Naive thymus-derived CD4-positive, alpha-beta T cell (primary cell): ENCODE data around the gene MFN2. TPM values are rescaled to one million over a fixed set of nuclear protein-coding genes. Genes with fewer than 3 reads are reported as not detected.

Experiments
- ATAC-seq: fragments of 150-1000 bp; cut with Tn5 transposase; 2 replicates; pipeline ENCODE4 v1.10.0; 2021; ENCODE audit warnings: mild to moderate bottlenecking, moderate library complexity
- CTCF ChIA-PET: fragments of 350-600 bp; sonication (Branson Sonifier 250); formaldehyde crosslinking; loops from one replicate; lab custom pipeline; 2021; ENCODE audit warnings: antibody characterized with exemption; lab: Charles Lee
- POLR2A ChIA-PET: fragments of 350-600 bp; sonication (Branson Sonifier 250); formaldehyde crosslinking; loops from one replicate; lab custom pipeline; 2021; ENCODE audit warnings: antibody characterized with exemption, inconsistent platforms; lab: Charles Lee
- DNase-seq, 9 donors: peaks; one replicate each; pipeline versions ENCODE4 v3.0.0 to v3.0.0-alpha.2; 2020 to 2022; ENCODE audit warnings: mixed read lengths in 1 of 9
- H3K27ac ChIP-seq: one replicate; pipeline ENCODE4 v1.7.0; 2013; ENCODE audit warnings: mild to moderate bottlenecking, low read depth, low read length, moderate library complexity
- H3K27me3 ChIP-seq, 2 donors: one replicate each; pipeline ENCODE4 v1.7.0; 2013; ENCODE audit warnings: low read length in 2 of 2, mild to moderate bottlenecking in 2 of 2, moderate library complexity in 2 of 2; ENCODE audit not compliant: control insufficient read depth in 2 of 2, insufficient read depth in 2 of 2
- H3K36me3 ChIP-seq, 3 experiments: 1 replicate in 2 of 3; 2 replicates in 1 of 3; pipeline ENCODE4 v1.7.0; 2013; ENCODE audit warnings: low read length in 3 of 3, mild to moderate bottlenecking in 3 of 3, moderate library complexity in 1 of 3; ENCODE audit not compliant: insufficient read depth in 3 of 3, control insufficient read depth in 2 of 3
- H3K4me1 ChIP-seq, 2 donors: one replicate each; pipeline ENCODE4 v1.7.0; 2013; ENCODE audit warnings: low read length in 2 of 2, mild to moderate bottlenecking in 2 of 2, moderate library complexity in 1 of 2; ENCODE audit not compliant: control insufficient read depth in 2 of 2, insufficient read depth in 2 of 2
- H3K4me3 ChIP-seq: 2 replicates; pipeline ENCODE4 v1.7.0; 2013; ENCODE audit warnings: mild to moderate bottlenecking, low read length
- H3K9me3 ChIP-seq, 3 experiments: 1 replicate in 2 of 3; 2 replicates in 1 of 3; pipeline ENCODE4 v1.7.0; 2013; ENCODE audit warnings: low read length in 3 of 3; ENCODE audit not compliant: control insufficient read depth in 2 of 3
- H3K27ac Mint-ChIP-seq, 9 donors: one replicate each; pipeline ENCODE4 v1.8.0; 2020 to 2022; ENCODE audit warnings: mixed read lengths in 9 of 9, mild to moderate bottlenecking in 8 of 9, moderate library complexity in 5 of 9, inconsistent platforms in 2 of 9
- H3K27me3 Mint-ChIP-seq, 5 donors: one replicate each; pipeline ENCODE4 v1.8.0; 2021 to 2022; ENCODE audit warnings: mixed read lengths in 5 of 5, mild to moderate bottlenecking in 1 of 5
- H3K36me3 Mint-ChIP-seq, 5 donors: one replicate each; pipeline ENCODE4 v1.8.0; 2020 to 2022; ENCODE audit warnings: mixed read lengths in 5 of 5, mild to moderate bottlenecking in 3 of 5, inconsistent platforms in 1 of 5
- H3K4me1 Mint-ChIP-seq, 7 donors: one replicate each; pipeline ENCODE4 v1.8.0; 2020 to 2022; ENCODE audit warnings: mixed read lengths in 7 of 7, mild to moderate bottlenecking in 3 of 7, inconsistent platforms in 1 of 7
- H3K4me3 Mint-ChIP-seq, 10 donors: one replicate each; pipeline ENCODE4 v1.8.0; 2020 to 2022; ENCODE audit warnings: mild to moderate bottlenecking in 10 of 10, mixed read lengths in 10 of 10, moderate library complexity in 6 of 10, inconsistent platforms in 2 of 10
- H3K9me3 Mint-ChIP-seq, 11 donors: one replicate each; pipeline ENCODE4 v1.8.0; 2020 to 2022; ENCODE audit warnings: mixed read lengths in 11 of 11, mild to moderate bottlenecking in 4 of 11, inconsistent platforms in 1 of 11, moderate library complexity in 1 of 11
- intact Hi-C, 2 donors: fragments of 100-400 bp; cut with micrococcal nuclease; formaldehyde crosslinking; loops; one replicate each; pipeline ENCODE4 v1.15.1; 2023
- polyA plus RNA-seq, 2 donors: library from polyadenylated mRNA; unstranded; fragments of 300-500 nt; fragmentation: Illumina TruSeq; gene quantifications; one replicate each; pipeline ENCODE4 v1.2.3, GENCODE V29; 2021
- total RNA-seq, 6 experiments: library from RNA in 5 of 6; stranded (reverse) in 5 of 6; gene quantifications; 1 replicate in 5 of 6; 2 replicates in 1 of 6; pipeline ENCODE4 v1.2.3 and lab custom pipeline; 2021 to 2026

The MFN2 gene
- total and polyA plus RNA-seq, 7 experiments from 2014 or later = 29.5 to 58.6 (median 42.8) TPM

DNA sequence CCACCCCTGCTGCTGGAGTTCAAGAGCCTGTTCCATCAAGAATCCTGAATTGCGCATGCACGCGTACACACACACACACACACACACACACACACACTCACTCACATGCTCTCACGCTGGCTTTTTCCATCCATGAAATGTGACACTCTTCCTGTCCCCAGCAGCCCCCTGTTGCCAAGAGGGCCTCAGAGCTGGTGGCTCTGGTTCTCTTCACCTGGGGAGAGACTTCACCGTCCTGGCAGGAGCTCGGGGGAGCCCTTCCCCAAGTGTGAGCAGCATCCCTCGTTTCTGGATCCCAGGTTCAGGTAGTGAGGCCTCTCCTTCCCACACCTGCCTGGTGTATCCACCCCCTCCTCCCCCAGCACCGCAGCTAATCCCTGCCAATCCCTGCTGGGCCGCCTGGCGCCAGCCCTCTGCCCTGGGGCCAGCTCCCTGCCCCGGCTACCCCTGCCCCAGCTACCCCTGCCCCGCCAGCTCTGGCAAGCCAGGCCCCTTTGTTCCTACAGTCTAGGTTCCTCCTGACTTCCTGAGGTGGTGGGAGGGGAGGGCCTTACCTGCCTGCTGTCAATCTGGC lies 35.8 kb upstream of the MFN2 start:
- H3K4me3 ChIP-seq = no peak overlapping the region
- H3K9me3 ChIP-seq = no peaks in the 10 kb centered on the region
- POLR2A ChIA-PET = no interaction called here
- Mint-ChIP-seq H3K9me3 (no peaks in the 10 kb centered on the region), H3K27me3 (no peaks in the 10 kb centered on the region), H3K4me1 (no peaks in the 10 kb centered on the region), H3K27ac (no peak overlapping the region), H3K4me3 (no peak overlapping the region), H3K36me3 (peaks cover 0 to 22% (median 0%) of the 10 kb centered on the region in 5 donors)
- no peak overlapping the region for H3K27ac ChIP-seq
- DNase-seq (no peak), ATAC-seq (no peak)
- intact Hi-C loops = no loop called here
- no peaks in the 10 kb centered on the region for H3K36me3 ChIP-seq
- H3K27me3 ChIP-seq = no peaks in the 10 kb centered on the region
- no peaks in the 10 kb centered on the region for H3K4me1 ChIP-seq
- CTCF ChIA-PET = no interaction called here

DNA sequence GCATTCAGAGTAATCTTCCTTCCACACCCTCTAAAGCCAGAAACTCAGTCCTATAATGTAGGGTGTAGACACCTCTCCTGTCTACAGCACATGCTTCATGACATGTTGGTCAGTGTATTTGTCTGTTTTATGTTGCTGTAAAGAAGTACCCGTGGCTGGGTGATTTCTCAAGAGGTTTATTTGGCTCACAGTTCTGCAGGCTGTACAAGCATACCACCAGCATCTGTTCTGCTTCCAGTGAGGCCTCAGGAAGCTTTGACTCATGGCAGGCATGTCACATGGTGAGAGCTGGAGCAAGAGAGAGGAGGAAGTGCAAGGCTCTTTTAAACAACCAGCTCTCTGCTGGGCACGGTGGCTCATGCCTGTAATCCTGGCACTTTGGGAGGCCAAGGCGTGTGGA lies 33.6 kb upstream of the MFN2 start:
- no peak for DNase-seq
- H3K4me1 ChIP-seq = no peaks in the 10 kb centered on the region
- peaks cover 0 to 1% (median 0%) of the 10 kb centered on the region in 7 donors for H3K4me1 Mint-ChIP-seq
- ChIA-PET CTCF (no interaction called here), POLR2A (interaction anchor here (1.6 kb wide), 1 partner anchor 38 kb away, joined by 3 read pairs; no protein-coding TSS in a partner anchor)
- no peak overlapping the region for H3K27ac Mint-ChIP-seq
- peaks cover 0 to 25% (median 0%) of the 10 kb centered on the region in 5 donors for H3K36me3 Mint-ChIP-seq
- no peaks in the 10 kb centered on the region for H3K27me3 Mint-ChIP-seq
- ATAC-seq = no peak
- no peaks in the 10 kb centered on the region for H3K9me3 Mint-ChIP-seq
- H3K9me3 ChIP-seq = no peaks in the 10 kb centered on the region
- no peak overlapping the region for H3K4me3 Mint-ChIP-seq
- no peak overlapping the region for H3K4me3 ChIP-seq
- no peaks in the 10 kb centered on the region for H3K36me3 ChIP-seq
- intact Hi-C loops = no loop called here
- no peak overlapping the region for H3K27ac ChIP-seq
- no peaks in the 10 kb centered on the region for H3K27me3 ChIP-seq

DNA sequence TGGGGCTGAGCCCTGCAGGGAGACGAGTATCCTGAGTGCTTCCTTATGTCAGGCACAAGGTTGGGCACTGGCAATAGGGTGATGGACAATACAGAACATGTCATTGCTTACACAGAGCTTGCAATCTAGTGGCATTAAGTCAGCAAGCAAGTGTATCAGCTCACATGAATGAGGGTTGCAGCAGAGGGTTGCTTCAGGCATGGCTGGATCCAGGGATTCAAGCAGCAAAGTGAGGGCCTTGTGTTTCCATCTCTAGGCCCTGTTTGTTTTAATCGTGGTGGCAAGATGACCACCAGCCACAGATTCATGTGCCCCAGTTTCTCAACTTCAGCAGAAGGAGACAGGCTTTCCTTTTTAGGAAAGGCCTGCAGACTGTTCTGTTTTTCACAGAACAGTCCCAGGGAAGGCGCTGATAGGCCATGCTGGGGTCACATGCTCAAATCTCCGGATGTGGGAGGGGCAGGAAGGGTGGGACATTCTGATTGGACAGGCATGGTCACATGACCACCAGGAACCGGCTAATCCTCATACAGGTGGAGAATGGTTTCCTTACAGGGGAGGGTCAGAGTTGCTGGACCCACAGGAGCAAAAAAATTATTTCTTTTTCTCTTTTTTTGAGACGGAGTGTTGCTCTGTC lies 31.3 kb upstream of the MFN2 start:
- H3K27ac ChIP-seq = no peak overlapping the region
- no peak overlapping the region for H3K27ac Mint-ChIP-seq
- ChIA-PET POLR2A (interaction anchor here (0.6 kb wide), 1 partner anchor 332 kb away, joined by 3 read pairs; no protein-coding TSS in a partner anchor), CTCF (no interaction called here)
- no peaks in the 10 kb centered on the region for H3K9me3 Mint-ChIP-seq
- H3K9me3 ChIP-seq = no peaks in the 10 kb centered on the region
- H3K4me3 ChIP-seq = no peak overlapping the region
- H3K27me3 ChIP-seq = no peaks in the 10 kb centered on the region
- H3K4me1 Mint-ChIP-seq = peaks cover 0 to 1% (median 0%) of the 10 kb centered on the region in 7 donors
- no peaks in the 10 kb centered on the region for H3K27me3 Mint-ChIP-seq
- ATAC-seq (no peak), DNase-seq (no peak)
- H3K4me3 Mint-ChIP-seq = no peak overlapping the region
- H3K36me3 Mint-ChIP-seq = peaks cover 0 to 27% (median 0%) of the 10 kb centered on the region in 5 donors
- intact Hi-C loops = no loop called here
- H3K36me3 ChIP-seq = no peaks in the 10 kb centered on the region
- no peaks in the 10 kb centered on the region for H3K4me1 ChIP-seq

DNA sequence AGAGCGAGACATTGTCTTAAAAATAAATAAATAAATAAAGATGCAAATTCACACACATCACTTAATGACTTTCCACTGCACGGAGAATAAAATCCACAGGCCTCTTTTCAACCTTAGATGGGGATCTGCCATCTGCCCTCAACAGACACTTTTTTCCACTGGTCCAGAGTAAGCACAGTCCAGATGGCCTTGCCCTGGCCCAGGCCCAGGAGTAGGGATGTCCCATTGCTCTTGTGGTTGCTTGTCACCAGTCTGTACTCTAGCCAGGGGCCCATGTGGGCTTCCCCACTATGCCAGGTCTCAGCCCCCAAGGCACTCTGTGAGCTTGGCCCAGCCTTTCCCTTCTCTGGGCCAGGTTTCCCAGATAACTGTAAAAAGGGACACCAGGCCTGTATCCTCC lies 28.3 kb upstream of the MFN2 start:
- intact Hi-C loops = no loop called here
- Histone ChIP-seq H3K27me3 (no peaks in the 10 kb centered on the region), H3K4me3 (no peak overlapping the region), H3K27ac (no peak overlapping the region), H3K9me3 (no peaks in the 10 kb centered on the region), H3K4me1 (no peaks in the 10 kb centered on the region), H3K36me3 (no peaks in the 10 kb centered on the region)
- Mint-ChIP-seq H3K27me3 (no peaks in the 10 kb centered on the region), H3K36me3 (peaks cover 0 to 18% (median 0%) of the 10 kb centered on the region in 5 donors), H3K9me3 (no peaks in the 10 kb centered on the region), H3K4me3 (no peak overlapping the region), H3K4me1 (peaks cover 0 to 1% (median 0%) of the 10 kb centered on the region in 7 donors), H3K27ac (no peak overlapping the region)
- no peak for ATAC-seq
- CTCF ChIA-PET = no interaction called here
- no peak for DNase-seq
- POLR2A ChIA-PET = no interaction called here

DNA sequence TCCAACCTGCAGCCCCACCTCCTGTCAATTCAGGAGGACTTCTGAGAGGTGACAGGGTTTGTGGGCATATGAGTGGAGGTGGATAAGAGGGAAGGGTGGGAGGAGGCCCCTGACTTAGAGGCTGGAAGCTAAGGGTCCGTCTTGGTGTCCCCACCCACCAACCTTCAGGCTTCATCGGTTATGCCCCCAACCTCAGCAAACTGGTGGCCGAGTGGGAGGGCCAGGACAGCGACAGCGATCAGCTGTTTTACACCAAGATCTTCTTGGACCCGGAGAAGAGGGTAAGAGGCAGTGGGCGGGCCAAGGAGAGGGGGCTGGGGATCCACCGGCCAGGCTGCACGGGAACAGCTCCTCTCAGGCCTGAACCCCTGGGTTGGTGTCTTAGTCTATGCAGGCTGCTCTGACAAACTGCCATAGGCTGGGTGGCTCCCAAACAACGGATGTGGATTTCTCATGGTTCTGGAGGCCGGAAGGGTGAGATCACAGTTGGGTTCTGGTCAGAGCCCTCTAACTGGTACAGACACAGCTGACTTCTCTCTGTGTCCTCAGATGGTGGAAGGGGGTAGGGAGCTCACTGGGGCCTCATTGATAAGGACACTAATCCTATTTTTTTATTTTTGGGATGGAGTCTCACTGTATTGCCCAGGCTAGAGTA lies 27.7 kb upstream of the MFN2 start:
- DNase-seq = no peak
- CTCF ChIA-PET = no interaction called here
- Histone ChIP-seq H3K36me3 (no peaks in the 10 kb centered on the region), H3K4me3 (no peak overlapping the region), H3K27me3 (no peaks in the 10 kb centered on the region), H3K9me3 (no peaks in the 10 kb centered on the region), H3K4me1 (no peaks in the 10 kb centered on the region), H3K27ac (no peak overlapping the region)
- POLR2A ChIA-PET = no interaction called here
- no peak overlapping the region for H3K4me3 Mint-ChIP-seq
- peaks cover 0 to 16% (median 0%) of the 10 kb centered on the region in 5 donors for H3K36me3 Mint-ChIP-seq
- peaks cover 0 to 1% (median 0%) of the 10 kb centered on the region in 7 donors for H3K4me1 Mint-ChIP-seq
- H3K27me3 Mint-ChIP-seq = no peaks in the 10 kb centered on the region
- intact Hi-C loops = no loop called here
- ATAC-seq = peak; percentile 66
- no peaks in the 10 kb centered on the region for H3K9me3 Mint-ChIP-seq
- no peak overlapping the region for H3K27ac Mint-ChIP-seq

DNA sequence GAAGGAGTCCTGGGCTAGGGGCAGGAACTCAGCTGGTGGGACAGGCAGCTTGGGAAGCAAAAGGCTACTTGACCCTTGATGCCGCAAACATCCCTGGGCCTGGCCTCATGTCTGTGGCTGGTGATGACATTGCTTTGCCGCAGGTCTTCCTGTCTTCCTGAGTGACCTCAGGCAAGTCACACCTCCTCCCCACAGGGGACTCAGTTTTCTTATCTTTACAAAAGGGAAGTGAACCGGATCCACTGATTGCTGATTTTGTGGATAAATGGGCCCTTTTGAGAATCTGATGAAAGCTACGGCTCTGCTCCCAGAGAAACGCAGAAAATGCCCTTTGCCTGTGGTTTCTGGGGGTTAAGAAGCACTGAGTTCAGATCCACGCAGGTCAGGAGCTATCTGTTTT lies 25.0 kb upstream of the MFN2 start:
- no peak overlapping the region for H3K27ac Mint-ChIP-seq
- no peak overlapping the region for H3K27ac ChIP-seq
- intact Hi-C loops = no loop called here
- no peaks in the 10 kb centered on the region for H3K27me3 ChIP-seq
- no peaks in the 10 kb centered on the region for H3K4me1 ChIP-seq
- no peaks in the 10 kb centered on the region for H3K9me3 Mint-ChIP-seq
- H3K27me3 Mint-ChIP-seq = no peaks in the 10 kb centered on the region
- DNase-seq (no peak), ATAC-seq (peak; percentile 60)
- ChIA-PET CTCF (no interaction called here), POLR2A (no interaction called here)
- H3K4me3 Mint-ChIP-seq = no peak overlapping the region
- H3K4me3 ChIP-seq = no peak overlapping the region
- peaks cover 0 to 4% (median 0%) of the 10 kb centered on the region in 7 donors for H3K4me1 Mint-ChIP-seq
- no peaks in the 10 kb centered on the region for H3K9me3 ChIP-seq
- no peaks in the 10 kb centered on the region for H3K36me3 ChIP-seq
- H3K36me3 Mint-ChIP-seq = peaks cover 0 to 5% (median 0%) of the 10 kb centered on the region in 5 donors
